SH-SY5Y (cell line): ENCODE results near the gene VWA3A.

Experiments used
- GATA2 ChIP-seq: IDR thresholded peaks from 2 replicates; pipeline ENCODE4 v1.6.1; 2011; ENCODE audit warnings: mild to moderate bottlenecking, low read depth, low read length
- GATA3 ChIP-seq: IDR thresholded peaks from 2 replicates; pipeline ENCODE4 v1.6.1; 2011; ENCODE audit warnings: low read depth, mild to moderate bottlenecking, low read length, moderate library complexity

DNA sequence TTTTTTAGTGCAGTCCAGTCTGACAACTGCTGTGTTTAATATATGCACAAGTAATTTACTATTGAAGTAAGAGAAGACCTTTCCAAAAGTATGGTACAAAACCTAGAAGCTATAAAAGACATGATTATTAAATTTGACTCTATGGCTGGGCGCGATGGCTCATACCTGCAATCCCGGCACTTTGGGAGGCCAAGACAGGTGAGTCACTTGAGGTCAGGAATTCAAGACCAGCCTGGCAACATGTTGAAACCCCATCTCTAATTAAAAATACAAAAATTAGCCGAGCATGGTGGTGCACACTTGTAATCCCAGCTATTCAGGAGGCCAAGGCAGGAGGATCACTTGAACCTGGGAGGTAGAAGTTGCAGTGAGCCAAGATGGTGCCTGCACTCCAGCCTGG is 41.4 kb upstream of the VWA3A start:
- TF ChIP-seq GATA2 (no peak), GATA3 (no peak)
